Naive thymus-derived CD4-positive, alpha-beta T cell (primary cell): ENCODE measurements around the gene CHD9. TPM values are rescaled to one million over a fixed set of nuclear protein-coding genes. Genes with fewer than 3 reads are reported as not detected.
"Not testable (repeated sequence)": the region's sequence is repeated elsewhere in the genome, so short reads cannot be mapped to it uniquely, and the experiment has no call there.

Experiments used
- ATAC-seq: fragments of 150-1000 bp; cut with Tn5 transposase; 2 replicates; pipeline ENCODE4 v1.10.0; 2021; ENCODE audit warnings: mild to moderate bottlenecking, moderate library complexity
- CTCF ChIA-PET: fragments of 350-600 bp; sonication (Branson Sonifier 250); formaldehyde crosslinking; loops from one replicate; lab custom pipeline; 2021; ENCODE audit warnings: antibody characterized with exemption; lab: Charles Lee
- POLR2A ChIA-PET: fragments of 350-600 bp; sonication (Branson Sonifier 250); formaldehyde crosslinking; loops from one replicate; lab custom pipeline; 2021; ENCODE audit warnings: antibody characterized with exemption, inconsistent platforms; lab: Charles Lee
- DNase-seq, 9 donors: peaks; one replicate each; pipeline versions ENCODE4 v3.0.0 to v3.0.0-alpha.2; 2020 to 2022; ENCODE audit warnings: mixed read lengths in 1 of 9
- H3K27ac ChIP-seq: one replicate; pipeline ENCODE4 v1.7.0; 2013; ENCODE audit warnings: mild to moderate bottlenecking, low read depth, low read length, moderate library complexity
- H3K27me3 ChIP-seq, 2 donors: one replicate each; pipeline ENCODE4 v1.7.0; 2013; ENCODE audit warnings: low read length in 2 of 2, mild to moderate bottlenecking in 2 of 2, moderate library complexity in 2 of 2; ENCODE audit not compliant: control insufficient read depth in 2 of 2, insufficient read depth in 2 of 2
- H3K36me3 ChIP-seq, 3 experiments: 1 replicate in 2 of 3; 2 replicates in 1 of 3; pipeline ENCODE4 v1.7.0; 2013; ENCODE audit warnings: low read length in 3 of 3, mild to moderate bottlenecking in 3 of 3, moderate library complexity in 1 of 3; ENCODE audit not compliant: insufficient read depth in 3 of 3, control insufficient read depth in 2 of 3
- H3K4me1 ChIP-seq, 2 donors: one replicate each; pipeline ENCODE4 v1.7.0; 2013; ENCODE audit warnings: low read length in 2 of 2, mild to moderate bottlenecking in 2 of 2, moderate library complexity in 1 of 2; ENCODE audit not compliant: control insufficient read depth in 2 of 2, insufficient read depth in 2 of 2
- H3K4me3 ChIP-seq: 2 replicates; pipeline ENCODE4 v1.7.0; 2013; ENCODE audit warnings: mild to moderate bottlenecking, low read length
- H3K9me3 ChIP-seq, 3 experiments: 1 replicate in 2 of 3; 2 replicates in 1 of 3; pipeline ENCODE4 v1.7.0; 2013; ENCODE audit warnings: low read length in 3 of 3; ENCODE audit not compliant: control insufficient read depth in 2 of 3
- H3K27ac Mint-ChIP-seq, 9 donors: one replicate each; pipeline ENCODE4 v1.8.0; 2020 to 2022; ENCODE audit warnings: mixed read lengths in 9 of 9, mild to moderate bottlenecking in 8 of 9, moderate library complexity in 5 of 9, inconsistent platforms in 2 of 9
- H3K27me3 Mint-ChIP-seq, 5 donors: one replicate each; pipeline ENCODE4 v1.8.0; 2021 to 2022; ENCODE audit warnings: mixed read lengths in 5 of 5, mild to moderate bottlenecking in 1 of 5
- H3K36me3 Mint-ChIP-seq, 5 donors: one replicate each; pipeline ENCODE4 v1.8.0; 2020 to 2022; ENCODE audit warnings: mixed read lengths in 5 of 5, mild to moderate bottlenecking in 3 of 5, inconsistent platforms in 1 of 5
- H3K4me1 Mint-ChIP-seq, 7 donors: one replicate each; pipeline ENCODE4 v1.8.0; 2020 to 2022; ENCODE audit warnings: mixed read lengths in 7 of 7, mild to moderate bottlenecking in 3 of 7, inconsistent platforms in 1 of 7
- H3K4me3 Mint-ChIP-seq, 10 donors: one replicate each; pipeline ENCODE4 v1.8.0; 2020 to 2022; ENCODE audit warnings: mild to moderate bottlenecking in 10 of 10, mixed read lengths in 10 of 10, moderate library complexity in 6 of 10, inconsistent platforms in 2 of 10
- H3K9me3 Mint-ChIP-seq, 11 donors: one replicate each; pipeline ENCODE4 v1.8.0; 2020 to 2022; ENCODE audit warnings: mixed read lengths in 11 of 11, mild to moderate bottlenecking in 4 of 11, inconsistent platforms in 1 of 11, moderate library complexity in 1 of 11
- intact Hi-C, 2 donors: fragments of 100-400 bp; cut with micrococcal nuclease; formaldehyde crosslinking; loops; one replicate each; pipeline ENCODE4 v1.15.1; 2023
- polyA plus RNA-seq, 2 donors: library from polyadenylated mRNA; unstranded; fragments of 300-500 nt; fragmentation: Illumina TruSeq; gene quantifications; one replicate each; pipeline ENCODE4 v1.2.3, GENCODE V29; 2021
- total RNA-seq, 6 experiments: library from RNA in 5 of 6; stranded (reverse) in 5 of 6; gene quantifications; 1 replicate in 5 of 6; 2 replicates in 1 of 6; pipeline ENCODE4 v1.2.3 and lab custom pipeline; 2021 to 2026

Gene CHD9
- total and polyA plus RNA-seq, 7 experiments from 2014 or later = 23.8 to 46.4 (median 30.6) TPM

- no peak overlapping the region for H3K27ac ChIP-seq
- no peak for ATAC-seq
- no peak overlapping the region for H3K4me3 ChIP-seq
- no peaks in the 10 kb centered on the region for H3K36me3 ChIP-seq
- no peaks in the 10 kb centered on the region for H3K9me3 ChIP-seq
- H3K4me1 ChIP-seq = no peaks in the 10 kb centered on the region
- Mint-ChIP-seq H3K36me3 (peaks cover 0 to 15% (median 9%) of the 10 kb centered on the region in 5 donors), H3K27ac (no peak overlapping the region), H3K4me1 (peaks cover 0 to 27% (median 18%) of the 10 kb centered on the region in 7 donors), H3K4me3 (no peak overlapping the region), H3K9me3 (no peaks in the 10 kb centered on the region), H3K27me3 (no peaks in the 10 kb centered on the region)
- no peaks in the 10 kb centered on the region for H3K27me3 ChIP-seq
- ChIA-PET POLR2A (no interaction called here), CTCF (no interaction called here)
- DNase-seq = no peak
- intact Hi-C loops = no loop called here
These were observed 111.3 kb downstream of the CHD9 start for GRCh38 chr16:53166099-53166498.

GRCh38 chr16:53168744-53169143 lies 114.0 kb downstream of the CHD9 start:
- POLR2A ChIA-PET = no interaction called here
- Histone ChIP-seq H3K36me3 (no peaks in the 10 kb centered on the region), H3K4me1 (no peaks in the 10 kb centered on the region), H3K4me3 (no peak overlapping the region), H3K27ac (no peak overlapping the region), H3K27me3 (no peaks in the 10 kb centered on the region), H3K9me3 (no peaks in the 10 kb centered on the region)
- Mint-ChIP-seq H3K9me3 (no peaks in the 10 kb centered on the region), H3K4me1 (peaks cover 0 to 38% (median 23%) of the 10 kb centered on the region in 7 donors), H3K27me3 (no peaks in the 10 kb centered on the region), H3K36me3 (peaks cover 0 to 15% (median 5%) of the 10 kb centered on the region in 5 donors), H3K4me3 (no peak overlapping the region), H3K27ac (no peak overlapping the region)
- intact Hi-C loops = no loop called here
- ATAC-seq (no peak), DNase-seq (no peak)
- CTCF ChIA-PET = no interaction called here

- H3K27ac Mint-ChIP-seq = no peak overlapping the region
- ChIA-PET POLR2A (no interaction called here), CTCF (no interaction called here)
- no peak overlapping the region for H3K4me3 Mint-ChIP-seq
- peaks cover 0 to 5% (median 0%) of the 10 kb centered on the region in 3 experiments for H3K36me3 ChIP-seq
- H3K4me1 Mint-ChIP-seq = peaks cover 0 to 27% (median 15%) of the 10 kb centered on the region in 7 donors
- H3K27ac ChIP-seq = no peak overlapping the region
- no peaks in the 10 kb centered on the region for H3K9me3 ChIP-seq
- DNase-seq = no peak
- H3K4me3 ChIP-seq = no peak overlapping the region
- no peaks in the 10 kb centered on the region for H3K4me1 ChIP-seq
- no peaks in the 10 kb centered on the region for H3K27me3 Mint-ChIP-seq
- no peaks in the 10 kb centered on the region for H3K27me3 ChIP-seq
- ATAC-seq = no peak
- intact Hi-C loops = no loop called here
- H3K36me3 Mint-ChIP-seq = peaks cover 0 to 34% (median 9%) of the 10 kb centered on the region in 5 donors
- H3K9me3 Mint-ChIP-seq = no peaks in the 10 kb centered on the region
These were observed 117.7 kb downstream of the CHD9 start for GRCh38 chr16:53172517-53172916.

GRCh38 chr16:53175118-53175517 lies 120.3 kb downstream of the CHD9 start:
- intact Hi-C loops = no loop called here
- POLR2A ChIA-PET = no interaction called here
- no peaks in the 10 kb centered on the region for H3K27me3 Mint-ChIP-seq
- no peaks in the 10 kb centered on the region for H3K9me3 ChIP-seq
- no peak overlapping the region for H3K27ac ChIP-seq
- no peaks in the 10 kb centered on the region for H3K9me3 Mint-ChIP-seq
- peaks cover 0 to 5% (median 0%) of the 10 kb centered on the region in 3 experiments for H3K36me3 ChIP-seq
- H3K4me3 Mint-ChIP-seq = no peak overlapping the region
- ATAC-seq (no peak), DNase-seq (no peak)
- H3K36me3 Mint-ChIP-seq = peaks cover 0 to 35% (median 15%) of the 10 kb centered on the region in 5 donors
- H3K27me3 ChIP-seq = no peaks in the 10 kb centered on the region
- CTCF ChIA-PET = no interaction called here
- peaks cover 0 to 23% (median 15%) of the 10 kb centered on the region in 7 donors for H3K4me1 Mint-ChIP-seq
- H3K4me1 ChIP-seq = no peaks in the 10 kb centered on the region
- H3K27ac Mint-ChIP-seq = no peak overlapping the region
- no peak overlapping the region for H3K4me3 ChIP-seq

GRCh38 chr16:53176434-53176833 lies 121.6 kb downstream of the CHD9 start:
- Histone ChIP-seq H3K9me3 (no peaks in the 10 kb centered on the region), H3K36me3 (peaks cover 0 to 5% (median 0%) of the 10 kb centered on the region in 3 experiments), H3K4me1 (no peaks in the 10 kb centered on the region), H3K4me3 (no peak overlapping the region), H3K27ac (no peak overlapping the region), H3K27me3 (no peaks in the 10 kb centered on the region)
- Mint-ChIP-seq H3K36me3 (peaks cover 0 to 38% (median 15%) of the 10 kb centered on the region in 5 donors), H3K27ac (no peak overlapping the region), H3K27me3 (no peaks in the 10 kb centered on the region), H3K4me1 (peaks cover 0 to 22% (median 15%) of the 10 kb centered on the region in 7 donors), H3K9me3 (no peaks in the 10 kb centered on the region), H3K4me3 (no peak overlapping the region)
- intact Hi-C loops = no loop called here
- ATAC-seq (no peak), DNase-seq (no peak)
- ChIA-PET CTCF (no interaction called here), POLR2A (no interaction called here)

- Histone ChIP-seq H3K36me3 (no peaks in the 10 kb centered on the region), H3K4me1 (no peaks in the 10 kb centered on the region), H3K27me3 (no peaks in the 10 kb centered on the region), H3K9me3 (peaks cover 0 to 20% (median 0%) of the 10 kb centered on the region in 3 experiments), H3K27ac (no peak overlapping the region), H3K4me3 (no peak overlapping the region)
- H3K4me3 Mint-ChIP-seq = no peak overlapping the region
- peaks cover 8 to 44% (median 35%) of the 10 kb centered on the region in 5 donors for H3K36me3 Mint-ChIP-seq
- no peaks in the 10 kb centered on the region for H3K27me3 Mint-ChIP-seq
- no peak overlapping the region for H3K27ac Mint-ChIP-seq
- DNase-seq (no peak), ATAC-seq (no peak)
- intact Hi-C loops = no loop called here
- H3K9me3 Mint-ChIP-seq = peaks cover 6 to 36% (median 18%) of the 10 kb centered on the region in 11 donors
- ChIA-PET CTCF (no interaction called here), POLR2A (no interaction called here)
- H3K4me1 Mint-ChIP-seq = peaks cover 0 to 4% (median 0%) of the 10 kb centered on the region in 7 donors
These were observed 128.7 kb downstream of the CHD9 start for GRCh38 chr16:53183442-53183841.

- H3K27ac ChIP-seq, intact Hi-C loops, ATAC-seq, CTCF ChIA-PET, H3K4me3 ChIP-seq, H3K4me1 ChIP-seq, H3K27me3 Mint-ChIP-seq, H3K4me1 Mint-ChIP-seq, H3K36me3 ChIP-seq, POLR2A ChIA-PET, H3K4me3 Mint-ChIP-seq, H3K27ac Mint-ChIP-seq, H3K27me3 ChIP-seq, DNase-seq: not testable (repeated sequence)
- H3K9me3 ChIP-seq = peaks cover 0 to 20% (median 0%) of the 10 kb centered on the region in 3 experiments
- Mint-ChIP-seq H3K36me3 (peaks cover 8 to 45% (median 40%) of the 10 kb centered on the region in 5 donors), H3K9me3 (peaks cover 6 to 36% (median 19%) of the 10 kb centered on the region in 11 donors)
These were observed 130.9 kb downstream of the CHD9 start for GRCh38 chr16:53185741-53186140.
